Spleen (tissue), 7 donors: Measurements from ENCODE around the gene AK9.

ENCODE experiments used
- POLR2A ChIP-seq, 3 donors: fragments of 450-650 bp; IDR thresholded peaks; one replicate each; pipeline ENCODE4 v1.5.1; 2017; ENCODE audit warnings: antibody characterized with exemption in 3 of 3, mild to moderate bottlenecking in 1 of 3
- TF ChIP-seq, protein P1 (sequence below), 11 experiments: fragments of 200-600 bp in 7 of 11; fragments of 450-650 bp in 4 of 11; sonication (generic) in 4 of 11; IDR thresholded peaks in 8 of 11; conservative IDR thresholded peaks in 3 of 11; 1 replicate in 7 of 11; 2 replicates in 4 of 11; pipeline versions ENCODE4 v1.4.0 to v1.8.0; 2016 to 2021; ENCODE audit warnings: antibody characterized with exemption in 11 of 11, inconsistent platforms in 4 of 11, mild to moderate bottlenecking in 1 of 11
- donor health status: DM: no; HTN: no; CAD: no; lungs with moderate emphysema.
- donor health status: DM: no; HTN: no; CAD: no.
- donor health status: DM: no; HTN: no; CAD: no.

GRCh38 chr6:109612268-109612667 is 78.7 kb downstream of the AK9 start:
- TF ChIP-seq, protein P1, sequence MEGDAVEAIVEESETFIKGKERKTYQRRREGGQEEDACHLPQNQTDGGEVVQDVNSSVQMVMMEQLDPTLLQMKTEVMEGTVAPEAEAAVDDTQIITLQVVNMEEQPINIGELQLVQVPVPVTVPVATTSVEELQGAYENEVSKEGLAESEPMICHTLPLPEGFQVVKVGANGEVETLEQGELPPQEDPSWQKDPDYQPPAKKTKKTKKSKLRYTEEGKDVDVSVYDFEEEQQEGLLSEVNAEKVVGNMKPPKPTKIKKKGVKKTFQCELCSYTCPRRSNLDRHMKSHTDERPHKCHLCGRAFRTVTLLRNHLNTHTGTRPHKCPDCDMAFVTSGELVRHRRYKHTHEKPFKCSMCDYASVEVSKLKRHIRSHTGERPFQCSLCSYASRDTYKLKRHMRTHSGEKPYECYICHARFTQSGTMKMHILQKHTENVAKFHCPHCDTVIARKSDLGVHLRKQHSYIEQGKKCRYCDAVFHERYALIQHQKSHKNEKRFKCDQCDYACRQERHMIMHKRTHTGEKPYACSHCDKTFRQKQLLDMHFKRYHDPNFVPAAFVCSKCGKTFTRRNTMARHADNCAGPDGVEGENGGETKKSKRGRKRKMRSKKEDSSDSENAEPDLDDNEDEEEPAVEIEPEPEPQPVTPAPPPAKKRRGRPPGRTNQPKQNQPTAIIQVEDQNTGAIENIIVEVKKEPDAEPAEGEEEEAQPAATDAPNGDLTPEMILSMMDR (IDR thresholded peaks at IDR 0.05 in 8 of 11, conservative IDR thresholded peaks at IDR 0.05 in 3 of 11), result no peak
- TF ChIP-seq POLR2A (IDR thresholded peaks at IDR 0.05), result no peak
